Esophagus mucosa (tissue), 1 donor: ENCODE results near the gene TRIM64. TPM values are rescaled to one million over a fixed set of nuclear protein-coding genes. Genes with fewer than 3 reads are reported as not detected.
"Not testable (repeated sequence)": the region's sequence is repeated elsewhere in the genome, so short reads cannot be mapped to it uniquely, and the experiment has no call there.

Experiments
- ATAC-seq: fragments of 200-7000 bp; cut with Tn5 transposase; one replicate; pipeline ENCODE4 v1.9.1; 2020
- total RNA-seq: library from RNA; stranded (reverse); gene quantifications from one replicate; pipeline ENCODE4 v1.2.4, GENCODE V29; 2023
- donor health status: DM: yes; HTN: yes; CAD: no.

TRIM64 gene
- total RNA-seq, result not detected

GRCh38 chr11:89965737-89966136 is at the start of gene TRIM64:
TSS of gene TRIM64 (plus strand) at chr11:89966037. CDS start at chr11:89968504, 2,467 bp downstream.
- ATAC-seq, result not testable (repeated sequence)

GRCh38 chr11:89922195-89922660 is 43.6 kb upstream of the TRIM64 start, which contains the start of gene TRIM49D1:
TSS of gene TRIM49D1 (minus strand) at chr11:89922245. CDS start at chr11:89917710, 4,535 bp downstream.
- no peak for ATAC-seq

- ATAC-seq, result not testable (repeated sequence)
Measured at GRCh38 chr11:89923764-89924163, 42.1 kb upstream of the TRIM64 start, which contains the start of gene TRIM49D2. TSS of gene TRIM49D2 (plus strand) at chr11:89924064. CDS start at chr11:89926762, 2,698 bp downstream.

GRCh38 chr11:89960833-89961232 is 5.0 kb upstream of the TRIM64 start:
- not testable (repeated sequence) for ATAC-seq

Other genes starting within 250 kb of the TRIM64 start
- gene TRIM49, start 157.5 kb upstream of the TRIM64 start, total RNA-seq, result not detected
- not detected for gene TRIM64B, start 87.5 kb upstream of the TRIM64 start, total RNA-seq
- not detected for gene TRIM49D1, start 43.8 kb upstream of the TRIM64 start, total RNA-seq
- gene TRIM49D2, start 42.0 kb upstream of the TRIM64 start, total RNA-seq, result not detected
- not detected for gene TRIM49C, start 65.1 kb downstream of the TRIM64 start, total RNA-seq
- not detected for gene UBTFL1, start 119.9 kb downstream of the TRIM64 start, total RNA-seq
- 0.16 TPM for gene NAALAD2, start 168.6 kb downstream of the TRIM64 start, total RNA-seq